Measurements from ENCODE around the gene ARFIP1.

GRCh38 chr4:152898606-152899005, 118.9 kb downstream of the ARFIP1 start:
- no peak for TF ChIP-seq CTCF (IDR thresholded peaks at IDR 0.05 in 4 of 5, conservative IDR thresholded peaks at IDR 0.05 in 1 of 5)
- TF ChIP-seq POLR2A (IDR thresholded peaks at IDR 0.05) = no peak

All from gastrocnemius medialis (tissue), 4 donors.